Neural progenitor cell (in vitro differentiated cells): ENCODE data around the gene SMG7.

Experiments used
- EZH2 ChIP-seq: fragments of 200-600 bp; sonication (generic); IDR thresholded peaks from 2 replicates; pipeline ENCODE4 v1.6.1; 2017; ENCODE audit warnings: antibody characterized with exemption, mild to moderate bottlenecking, moderate library complexity
- EZH2phosphoT487 ChIP-seq: fragments of 200-600 bp; sonication (generic); IDR thresholded peaks from 2 replicates; pipeline ENCODE4 v1.6.1; 2017; ENCODE audit warnings: antibody characterized with exemption
- TF ChIP-seq, protein P1 (sequence below): fragments of 200-600 bp; sonication (generic); IDR thresholded peaks from 2 replicates; pipeline ENCODE4 v1.5.1; 2017; ENCODE audit warnings: antibody characterized with exemption, mild to moderate bottlenecking

DNA sequence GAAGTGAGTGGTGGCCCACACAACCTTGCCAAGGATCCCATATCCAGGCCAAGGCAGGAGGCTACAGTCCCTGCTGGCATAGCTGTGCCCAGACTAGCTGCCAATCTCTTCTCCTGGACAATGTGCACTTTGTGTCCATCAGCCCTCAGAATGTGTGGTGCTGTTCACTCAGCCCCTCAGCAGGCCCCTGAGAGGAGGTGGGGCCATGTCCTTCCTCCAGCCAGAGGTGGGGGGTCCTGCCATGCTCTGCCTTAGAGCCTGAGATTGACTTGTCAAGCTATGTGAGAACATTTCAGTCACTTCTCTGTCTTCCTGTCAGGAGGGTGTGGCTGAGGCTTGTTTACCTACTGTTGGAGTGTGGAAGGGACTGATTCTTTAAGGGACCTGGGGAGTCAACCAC lies 116.5 kb downstream of the SMG7 start:
- TF ChIP-seq, protein P1, sequence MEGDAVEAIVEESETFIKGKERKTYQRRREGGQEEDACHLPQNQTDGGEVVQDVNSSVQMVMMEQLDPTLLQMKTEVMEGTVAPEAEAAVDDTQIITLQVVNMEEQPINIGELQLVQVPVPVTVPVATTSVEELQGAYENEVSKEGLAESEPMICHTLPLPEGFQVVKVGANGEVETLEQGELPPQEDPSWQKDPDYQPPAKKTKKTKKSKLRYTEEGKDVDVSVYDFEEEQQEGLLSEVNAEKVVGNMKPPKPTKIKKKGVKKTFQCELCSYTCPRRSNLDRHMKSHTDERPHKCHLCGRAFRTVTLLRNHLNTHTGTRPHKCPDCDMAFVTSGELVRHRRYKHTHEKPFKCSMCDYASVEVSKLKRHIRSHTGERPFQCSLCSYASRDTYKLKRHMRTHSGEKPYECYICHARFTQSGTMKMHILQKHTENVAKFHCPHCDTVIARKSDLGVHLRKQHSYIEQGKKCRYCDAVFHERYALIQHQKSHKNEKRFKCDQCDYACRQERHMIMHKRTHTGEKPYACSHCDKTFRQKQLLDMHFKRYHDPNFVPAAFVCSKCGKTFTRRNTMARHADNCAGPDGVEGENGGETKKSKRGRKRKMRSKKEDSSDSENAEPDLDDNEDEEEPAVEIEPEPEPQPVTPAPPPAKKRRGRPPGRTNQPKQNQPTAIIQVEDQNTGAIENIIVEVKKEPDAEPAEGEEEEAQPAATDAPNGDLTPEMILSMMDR = no peak
- TF ChIP-seq EZH2 (no peak), EZH2phosphoT487 (no peak)
